HFFc6 (cell line): ENCODE data around the gene PDE8B. TPM values are rescaled to one million over a fixed set of nuclear protein-coding genes. Genes with fewer than 3 reads are reported as not detected.

ENCODE experiments used
- DNase-seq: peaks from one replicate; pipeline ENCODE4 v3.0.0-alpha.2; 2018
- H3K27ac Mint-ChIP-seq: 2 replicates; pipeline ENCODE4 v1.8.0; 2020; ENCODE audit warnings: mild to moderate bottlenecking, mixed read lengths
- H3K27me3 Mint-ChIP-seq: 2 replicates; pipeline ENCODE4 v1.8.0; 2021; ENCODE audit warnings: mild to moderate bottlenecking, moderate library complexity, mixed read lengths; ENCODE audit not compliant: insufficient read depth
- H3K36me3 Mint-ChIP-seq: 2 replicates; pipeline ENCODE4 v1.8.0; 2021; ENCODE audit warnings: low read depth, mixed read lengths
- H3K4me1 Mint-ChIP-seq: 2 replicates; pipeline ENCODE4 v1.8.0; 2020; ENCODE audit warnings: low read depth, mixed read lengths
- H3K4me3 Mint-ChIP-seq: 2 replicates; pipeline ENCODE4 v1.8.0; 2020; ENCODE audit warnings: mild to moderate bottlenecking, moderate library complexity, mixed read lengths
- H3K9me3 Mint-ChIP-seq: 2 replicates; pipeline ENCODE4 v1.8.0; 2020; ENCODE audit warnings: mild to moderate bottlenecking, mixed read lengths
- CTCF ChIP-seq: fragments of 200-600 bp; sonication (generic); IDR thresholded peaks from 2 replicates; pipeline ENCODE4 v1.5.0; 2021; ENCODE audit warnings: antibody characterized with exemption, mild to moderate bottlenecking
- total RNA-seq, 6 experiments: library from RNA; stranded (reverse); fragmentation: NEBNext Ultra II Directional; extraction: Animal tissue kit (Norgen Biotek cat#: 25700); gene quantifications; 2 replicates in 1 of 6; 3 replicates in 5 of 6; pipeline ENCODE4 v1.2.3, GENCODE V29; 2021

PDE8B gene
- total RNA-seq, 6 experiments from 2014 or later, result 0.14 TPM; not detected in 5

GRCh38 chr5:77444356-77444755 is 233.9 kb downstream of the PDE8B start:
- H3K4me1 Mint-ChIP-seq, result peaks cover 19% of the 10 kb centered on the region
- peaks cover 50% of the 10 kb centered on the region for H3K36me3 Mint-ChIP-seq
- no peak for TF ChIP-seq CTCF
- peak overlapping the region; percentile 19; the same call in 1 of the 2 replicates for H3K27ac Mint-ChIP-seq
- no peak overlapping the region for H3K4me3 Mint-ChIP-seq
- H3K9me3 Mint-ChIP-seq, result no peaks in the 10 kb centered on the region
- DNase-seq, result peak; percentile 49
- H3K27me3 Mint-ChIP-seq, result peaks cover 2% of the 10 kb centered on the region

- no peak for TF ChIP-seq CTCF
- peaks cover 2% of the 10 kb centered on the region for H3K27me3 Mint-ChIP-seq
- H3K4me3 Mint-ChIP-seq, result no peak overlapping the region
- no peak overlapping the region for H3K27ac Mint-ChIP-seq
- H3K4me1 Mint-ChIP-seq, result peaks cover 36% of the 10 kb centered on the region
- peaks cover 42% of the 10 kb centered on the region for H3K36me3 Mint-ChIP-seq
- DNase-seq, result no peak
- no peaks in the 10 kb centered on the region for H3K9me3 Mint-ChIP-seq
These were observed 238.4 kb downstream of the PDE8B start for GRCh38 chr5:77448831-77449230.

GRCh38 chr5:77449277-77449676 is 238.8 kb downstream of the PDE8B start:
- peaks cover 2% of the 10 kb centered on the region for H3K27me3 Mint-ChIP-seq
- TF ChIP-seq CTCF, result no peak
- H3K27ac Mint-ChIP-seq, result no peak overlapping the region; the same call in 1 of the 2 replicates
- no peak overlapping the region for H3K4me3 Mint-ChIP-seq
- peaks cover 32% of the 10 kb centered on the region for H3K4me1 Mint-ChIP-seq
- peaks cover 42% of the 10 kb centered on the region for H3K36me3 Mint-ChIP-seq
- DNase-seq, result no peak
- no peaks in the 10 kb centered on the region for H3K9me3 Mint-ChIP-seq

GRCh38 chr5:77449981-77450380 is 239.5 kb downstream of the PDE8B start:
- Mint-ChIP-seq H3K36me3 (peaks cover 42% of the 10 kb centered on the region), H3K27me3 (peaks cover under 1% of the 10 kb centered on the region), H3K27ac (peak overlapping the region; percentile 16; the same call in 1 of the 2 replicates), H3K4me1 (peaks cover 25% of the 10 kb centered on the region), H3K9me3 (no peaks in the 10 kb centered on the region), H3K4me3 (no peak overlapping the region)
- no peak for DNase-seq
- TF ChIP-seq CTCF, result no peak

GRCh38 chr5:77452351-77452750 is 241.9 kb downstream of the PDE8B start:
- TF ChIP-seq CTCF, result no peak
- H3K9me3 Mint-ChIP-seq, result no peaks in the 10 kb centered on the region
- no peak for DNase-seq
- peaks cover 29% of the 10 kb centered on the region for H3K36me3 Mint-ChIP-seq
- H3K27me3 Mint-ChIP-seq, result no peaks in the 10 kb centered on the region; the same call in 1 of the 2 replicates
- H3K27ac Mint-ChIP-seq, result no peak overlapping the region
- H3K4me3 Mint-ChIP-seq, result no peak overlapping the region
- H3K4me1 Mint-ChIP-seq, result peaks cover 23% of the 10 kb centered on the region

- no peak overlapping the region for H3K27ac Mint-ChIP-seq
- H3K4me3 Mint-ChIP-seq, result no peak overlapping the region
- DNase-seq, result no peak
- no peaks in the 10 kb centered on the region for H3K9me3 Mint-ChIP-seq
- peaks cover 14% of the 10 kb centered on the region for H3K36me3 Mint-ChIP-seq
- TF ChIP-seq CTCF, result no peak
- H3K27me3 Mint-ChIP-seq, result no peaks in the 10 kb centered on the region
- H3K4me1 Mint-ChIP-seq, result peaks cover 36% of the 10 kb centered on the region
These were observed 243.6 kb downstream of the PDE8B start for GRCh38 chr5:77454123-77454522.
